ENCODE results near the gene NT5C3B.

NT5C3B gene

GRCh38 chr17:41814195-41814594, 21.8 kb downstream of the NT5C3B start:
- Mint-ChIP-seq H3K4me1 (peaks cover 30% of the 10 kb centered on the region), H3K36me3 (ENCODE audit: low read depth) (peaks cover 23% of the 10 kb centered on the region), H3K9me3 (no peaks in the 10 kb centered on the region), H3K27me3 (ENCODE audit: low read depth) (no peaks in the 10 kb centered on the region), H3K27ac (peak overlapping the region; percentile 99 to 100 (median 99)), H3K4me3 (peak overlapping the region; percentile 93 to 100 (median 99))
- TF ChIP-seq, protein P1, sequence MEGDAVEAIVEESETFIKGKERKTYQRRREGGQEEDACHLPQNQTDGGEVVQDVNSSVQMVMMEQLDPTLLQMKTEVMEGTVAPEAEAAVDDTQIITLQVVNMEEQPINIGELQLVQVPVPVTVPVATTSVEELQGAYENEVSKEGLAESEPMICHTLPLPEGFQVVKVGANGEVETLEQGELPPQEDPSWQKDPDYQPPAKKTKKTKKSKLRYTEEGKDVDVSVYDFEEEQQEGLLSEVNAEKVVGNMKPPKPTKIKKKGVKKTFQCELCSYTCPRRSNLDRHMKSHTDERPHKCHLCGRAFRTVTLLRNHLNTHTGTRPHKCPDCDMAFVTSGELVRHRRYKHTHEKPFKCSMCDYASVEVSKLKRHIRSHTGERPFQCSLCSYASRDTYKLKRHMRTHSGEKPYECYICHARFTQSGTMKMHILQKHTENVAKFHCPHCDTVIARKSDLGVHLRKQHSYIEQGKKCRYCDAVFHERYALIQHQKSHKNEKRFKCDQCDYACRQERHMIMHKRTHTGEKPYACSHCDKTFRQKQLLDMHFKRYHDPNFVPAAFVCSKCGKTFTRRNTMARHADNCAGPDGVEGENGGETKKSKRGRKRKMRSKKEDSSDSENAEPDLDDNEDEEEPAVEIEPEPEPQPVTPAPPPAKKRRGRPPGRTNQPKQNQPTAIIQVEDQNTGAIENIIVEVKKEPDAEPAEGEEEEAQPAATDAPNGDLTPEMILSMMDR (IDR thresholded peaks at IDR 0.05; ENCODE audit: unreplicated experiment in 3 of 3): no peak

GRCh38 chr17:41813699-41814124, 22.3 kb downstream of the NT5C3B start:
- Mint-ChIP-seq H3K9me3 (no peaks in the 10 kb centered on the region), H3K27ac (peak overlapping the region; percentile 99 to 100 (median 99)), H3K4me3 (peak overlapping the region; percentile 93 to 100 (median 99)), H3K4me1 (peaks cover 30% of the 10 kb centered on the region), H3K36me3 (ENCODE audit: low read depth) (peaks cover 23% of the 10 kb centered on the region), H3K27me3 (ENCODE audit: low read depth) (no peaks in the 10 kb centered on the region)
- TF ChIP-seq, protein P1 (IDR thresholded peaks at IDR 0.05; ENCODE audit: unreplicated experiment in 3 of 3): no peak

DNA sequence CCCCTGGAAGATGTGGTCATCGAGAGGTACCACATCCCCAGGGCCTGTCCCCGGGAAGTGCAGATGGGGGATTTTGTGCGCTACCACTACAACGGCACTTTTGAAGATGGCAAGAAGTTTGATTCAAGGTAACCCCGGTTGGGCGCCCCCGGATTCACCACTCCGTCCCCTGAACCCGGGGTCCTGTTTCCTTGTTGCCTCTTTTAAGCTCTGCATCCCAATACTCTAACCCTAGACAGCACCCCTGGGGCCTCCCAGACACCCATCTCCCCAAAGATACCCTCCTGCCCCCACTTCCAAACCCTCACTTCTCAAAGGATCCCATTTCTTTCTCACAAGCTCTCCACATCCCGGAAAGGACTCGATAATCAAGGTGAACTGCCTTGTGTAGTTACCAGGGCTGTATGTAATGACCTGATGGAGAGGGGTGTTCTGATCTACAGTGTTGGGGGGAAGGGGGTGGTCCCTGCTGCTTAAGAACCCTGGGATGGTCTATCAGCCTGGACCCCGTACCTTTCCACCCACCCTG, 22.8 kb downstream of the NT5C3B start:
- Mint-ChIP-seq H3K36me3 (ENCODE audit: low read depth) (peaks cover 21% of the 10 kb centered on the region), H3K9me3 (no peaks in the 10 kb centered on the region), H3K27ac (peak overlapping the region; percentile 99 to 100 (median 99)), H3K4me1 (peaks cover 30% of the 10 kb centered on the region), H3K27me3 (ENCODE audit: low read depth) (no peaks in the 10 kb centered on the region), H3K4me3 (peak overlapping the region; percentile 93 to 100 (median 99))
- TF ChIP-seq, protein P1 (IDR thresholded peaks at IDR 0.05; ENCODE audit: unreplicated experiment in 3 of 3): no peak

DNA sequence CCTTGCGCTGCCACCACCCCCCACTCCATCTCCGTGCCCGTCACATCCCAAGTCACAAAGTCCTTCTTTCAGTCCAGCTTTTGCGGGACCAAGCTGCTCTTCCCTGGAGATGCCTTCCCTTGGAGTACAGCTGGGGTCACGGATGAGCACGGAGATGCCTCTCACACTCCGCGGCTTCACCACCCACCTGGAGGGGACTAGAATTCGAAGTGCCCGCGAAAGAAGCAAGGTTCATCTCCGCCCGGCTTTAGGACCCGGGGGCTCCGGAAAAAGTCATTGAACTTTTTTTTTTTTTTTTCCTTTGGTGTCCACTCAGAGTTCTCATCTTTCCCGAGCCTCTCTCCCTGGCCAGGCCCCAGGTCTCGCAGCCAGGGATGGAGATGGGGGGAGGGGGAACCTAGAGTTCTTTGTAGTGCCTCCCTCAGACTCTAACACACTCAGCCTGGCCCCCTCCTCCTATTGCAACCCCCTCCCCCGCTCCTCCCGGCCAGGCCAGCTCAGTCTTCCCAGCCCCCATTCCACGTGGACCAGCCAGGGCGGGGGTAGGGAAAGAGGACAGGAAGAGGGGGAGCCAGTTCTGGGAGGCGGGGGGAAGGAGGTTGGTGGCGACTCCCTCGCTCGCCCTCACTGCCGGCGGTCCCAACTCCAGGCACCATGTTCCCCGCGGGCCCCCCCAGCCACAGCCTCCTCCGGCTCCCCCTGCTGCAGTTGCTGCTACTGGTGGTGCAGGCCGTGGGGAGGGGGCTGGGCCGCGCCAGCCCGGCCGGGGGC, 23.5 kb downstream of the NT5C3B start, which contains the start of gene FKBP10:
Gene FKBP10 (plus strand): TSS at position 624 of the 771 bp plus-strand sequence. CDS start 31 bp downstream, at position 655.
- Mint-ChIP-seq H3K27me3 (ENCODE audit: low read depth) (no peaks in the 10 kb centered on the region), H3K4me3 (peak within 1 kb of the TSS; percentile 93 to 100 (median 99)), H3K27ac (peak within 1 kb of the TSS; percentile 99 to 100 (median 99)), H3K4me1 (peaks cover 30% of the 10 kb centered on the region), H3K36me3 (ENCODE audit: low read depth) (peaks cover 19% of the 10 kb centered on the region), H3K9me3 (no peaks in the 10 kb centered on the region)
- TF ChIP-seq, protein P1 (IDR thresholded peaks at IDR 0.05; ENCODE audit: unreplicated experiment in 3 of 3): no peak

- Mint-ChIP-seq H3K36me3 (ENCODE audit: low read depth) (peaks cover 18% of the 10 kb centered on the region), H3K27ac (peak within 1 kb of the TSS; percentile 99 to 100 (median 99)), H3K4me1 (peaks cover 30% of the 10 kb centered on the region), H3K27me3 (ENCODE audit: low read depth) (no peaks in the 10 kb centered on the region), H3K9me3 (no peaks in the 10 kb centered on the region), H3K4me3 (peak within 1 kb of the TSS; percentile 93 to 100 (median 99))
- TF ChIP-seq, protein P1 (IDR thresholded peaks at IDR 0.05; ENCODE audit: unreplicated experiment in 3 of 3): peak; percentile 62 to 84 (median 65)
Observed at GRCh38 chr17:41811549-41812380, 24.3 kb downstream of the NT5C3B start, which contains the start of gene P3H4. Gene P3H4, minus strand, starts transcription at chr17:41811949. Its CDS starts 34 bp downstream, at chr17:41811915.

Data from nephron (organoid).